ENCODE data around the gene OR52I1.

- TF ChIP-seq CTCF (IDR thresholded peaks at IDR 0.05) = no peak
- no peak for TF ChIP-seq POLR2A (IDR thresholded peaks at IDR 0.05)
Observed at GRCh38 chr11:4644233-4644632, 50.4 kb downstream of the OR52I1 start.

Data from Peyer's patch (tissue), 4 donors.